ENCODE data around the gene CACNA1H. TPM values are rescaled to one million over a fixed set of nuclear protein-coding genes. Genes with fewer than 3 reads are reported as not detected.
"Not testable (repeated sequence)": the region's sequence is repeated elsewhere in the genome, so short reads cannot be mapped to it uniquely, and the experiment has no call there.

Gene CACNA1H
- total RNA-seq, 1 donor from 2014 or later, result 0.09 TPM

DNA sequence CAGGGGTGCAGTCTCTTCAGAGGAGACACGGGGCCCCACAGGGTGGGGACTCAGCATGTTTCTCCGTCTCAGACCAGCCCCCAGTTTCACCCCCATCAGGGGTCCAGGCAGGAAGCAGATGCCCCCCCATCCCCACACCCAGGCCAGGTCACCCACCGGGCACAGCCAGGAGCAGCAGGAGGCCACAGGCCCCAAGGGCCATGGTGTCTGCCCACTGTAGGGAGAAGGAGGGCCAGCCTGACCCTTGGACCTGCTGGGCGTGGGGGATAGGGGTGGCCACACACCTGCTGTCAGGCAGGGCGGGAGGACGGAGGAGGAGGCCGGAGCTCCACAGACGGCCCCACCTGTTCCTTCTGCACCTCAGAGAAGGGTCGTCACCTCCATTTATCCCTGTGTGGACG lies 72.1 kb downstream of the CACNA1H start, which contains the start of gene TPSG1:
TPSG1 (minus strand) TSS at position 218 of the 401 bp plus-strand sequence; CDS start at position 202, 16 bp downstream.
- Mint-ChIP-seq H3K36me3 (ENCODE audit: low read depth) (no peaks in the 10 kb centered on the region), H3K4me3 (ENCODE audit: low read depth) (no peak within 1 kb of the TSS), H3K9me3 (no peaks in the 10 kb centered on the region), H3K27ac (no peak within 1 kb of the TSS), H3K27me3 (ENCODE audit: low read depth) (no peaks in the 10 kb centered on the region), H3K4me1 (ENCODE audit: low read depth) (no peaks in the 10 kb centered on the region)
- intact Hi-C loops (cut with micrococcal nuclease), result no loop called here
- no peak for DNase-seq (ENCODE audit: low spot score)

DNA sequence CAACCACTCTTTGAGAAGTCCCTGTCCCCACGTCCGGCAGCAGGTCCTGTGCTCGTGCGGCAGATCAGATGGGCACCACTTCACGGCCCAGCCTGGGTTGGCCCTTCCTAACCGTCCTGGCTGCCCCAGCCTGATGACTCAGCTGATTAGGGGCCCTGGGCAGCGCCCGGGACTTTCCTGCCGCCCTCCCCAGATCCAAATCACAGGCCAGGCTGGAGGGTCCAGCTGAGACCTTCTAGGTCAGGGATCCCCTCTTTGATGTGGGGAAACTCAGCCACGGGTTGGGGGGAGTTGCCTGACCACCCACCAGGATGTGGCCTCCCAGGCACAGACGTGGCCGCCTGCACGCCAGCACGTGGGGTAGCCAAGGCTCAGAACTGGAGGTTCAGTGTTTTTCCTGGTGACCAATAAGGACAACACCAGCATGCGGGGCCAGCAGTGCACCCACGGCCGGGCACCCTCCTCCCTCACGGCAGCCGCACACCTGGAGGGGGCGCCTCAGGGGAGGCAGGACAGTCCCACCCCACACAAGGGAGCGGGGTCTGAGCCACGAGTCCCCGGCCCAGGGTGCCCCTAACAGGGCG lies 72.9 kb downstream of the CACNA1H start:
- DNase-seq (ENCODE audit: low spot score); H3K4me3 Mint-ChIP-seq (ENCODE audit: low read depth); H3K9me3 Mint-ChIP-seq; H3K27me3 Mint-ChIP-seq (ENCODE audit: low read depth); H3K36me3 Mint-ChIP-seq (ENCODE audit: low read depth); intact Hi-C loops (cut with micrococcal nuclease); H3K27ac Mint-ChIP-seq; H3K4me1 Mint-ChIP-seq (ENCODE audit: low read depth): not testable (repeated sequence)

DNA sequence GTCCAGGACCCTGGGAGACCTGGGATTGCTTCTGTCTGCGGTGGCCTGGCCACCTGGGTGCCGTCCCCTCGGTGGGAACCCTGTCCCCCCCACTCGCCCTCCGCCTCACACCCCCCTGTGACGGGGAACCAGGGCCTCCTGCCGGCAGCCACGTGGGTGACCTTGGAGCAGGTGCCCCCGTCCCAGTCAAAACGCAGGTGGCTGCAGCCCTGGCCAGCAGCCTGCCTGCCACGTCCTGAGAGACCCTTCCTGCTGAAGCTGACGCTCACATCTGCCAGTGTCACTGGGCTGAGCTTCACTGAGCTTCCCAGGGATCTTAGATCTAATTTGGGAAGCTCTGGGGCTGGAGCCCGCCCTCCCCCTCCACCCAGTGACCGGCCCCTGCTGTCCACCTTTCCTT lies 73.8 kb downstream of the CACNA1H start:
- H3K4me1 Mint-ChIP-seq (ENCODE audit: low read depth); DNase-seq (ENCODE audit: low spot score); H3K36me3 Mint-ChIP-seq (ENCODE audit: low read depth); H3K9me3 Mint-ChIP-seq; intact Hi-C loops (cut with micrococcal nuclease); H3K27ac Mint-ChIP-seq; H3K27me3 Mint-ChIP-seq (ENCODE audit: low read depth); H3K4me3 Mint-ChIP-seq (ENCODE audit: low read depth): not testable (repeated sequence)

DNA sequence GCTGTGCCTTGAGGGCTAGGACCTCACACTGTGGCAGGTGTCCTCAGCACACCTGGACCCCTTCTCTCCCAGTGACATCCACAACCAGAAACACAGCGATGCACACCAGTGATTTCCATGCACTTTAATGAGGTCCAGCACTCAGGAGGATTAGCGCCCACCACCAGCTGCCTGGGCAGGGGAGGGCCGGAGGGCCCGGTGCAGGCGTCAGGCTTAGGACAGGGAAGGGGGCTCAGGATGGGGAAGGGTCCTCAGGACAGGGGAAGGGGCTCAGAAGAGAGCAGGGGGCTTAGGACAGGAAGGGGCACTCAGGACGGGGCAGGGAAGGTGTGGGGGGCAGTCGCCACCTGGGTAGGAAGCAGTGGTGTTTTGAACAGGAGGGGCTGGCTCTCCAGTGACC lies 75.3 kb downstream of the CACNA1H start:
- H3K27ac Mint-ChIP-seq; H3K4me1 Mint-ChIP-seq (ENCODE audit: low read depth); DNase-seq (ENCODE audit: low spot score); H3K36me3 Mint-ChIP-seq (ENCODE audit: low read depth); H3K4me3 Mint-ChIP-seq (ENCODE audit: low read depth); intact Hi-C loops (cut with micrococcal nuclease); H3K27me3 Mint-ChIP-seq (ENCODE audit: low read depth); H3K9me3 Mint-ChIP-seq: not testable (repeated sequence)

DNA sequence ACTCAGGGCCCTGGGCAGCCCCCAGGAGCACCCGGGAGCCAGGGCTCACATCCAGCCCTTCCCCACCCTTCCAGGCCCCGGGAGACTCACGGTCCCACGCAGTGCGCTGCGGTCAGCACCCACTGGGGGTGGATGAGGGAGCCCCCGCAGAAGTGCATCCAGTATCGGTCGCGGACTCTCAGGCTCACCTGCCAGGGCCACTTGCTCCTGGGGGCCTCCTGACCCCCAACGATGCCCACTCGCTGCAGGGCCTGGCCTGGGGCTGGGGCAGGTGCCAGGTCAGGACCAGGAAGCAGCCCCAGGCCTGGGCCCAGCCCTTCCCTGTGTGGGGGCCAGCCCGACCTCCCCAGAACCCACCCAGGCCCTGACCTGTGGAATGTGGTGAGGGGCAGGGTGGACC lies 76.6 kb downstream of the CACNA1H start:
- H3K36me3 Mint-ChIP-seq (ENCODE audit: low read depth); H3K4me3 Mint-ChIP-seq (ENCODE audit: low read depth); H3K9me3 Mint-ChIP-seq; intact Hi-C loops (cut with micrococcal nuclease); DNase-seq (ENCODE audit: low spot score); H3K4me1 Mint-ChIP-seq (ENCODE audit: low read depth); H3K27ac Mint-ChIP-seq; H3K27me3 Mint-ChIP-seq (ENCODE audit: low read depth): not testable (repeated sequence)

DNA sequence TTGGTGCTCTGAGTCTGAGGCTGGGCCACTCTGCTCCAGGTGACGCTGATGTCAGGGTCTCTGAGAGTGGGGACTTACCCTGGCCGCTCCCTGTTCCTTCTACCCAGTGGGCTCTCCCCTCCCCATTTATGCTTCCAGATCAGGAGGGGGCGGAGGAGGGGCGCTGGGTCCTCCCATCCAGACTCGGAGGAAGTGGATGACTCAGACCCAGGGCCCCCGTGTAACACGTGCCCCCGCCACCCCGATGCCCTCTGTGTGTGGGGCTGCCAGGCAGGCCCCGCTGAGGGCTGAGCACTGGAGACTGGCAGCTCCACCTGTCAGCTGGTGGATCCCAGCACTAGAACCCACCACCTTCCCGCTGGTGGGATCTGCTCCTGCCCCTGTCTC lies 77.2 kb downstream of the CACNA1H start, which contains the start of gene TPSB2:
TPSB2 (minus strand) TSS at position 101 of the 387 bp plus-strand sequence. CDS start 233 bp downstream, outside the sequence.
- H3K4me3 Mint-ChIP-seq (ENCODE audit: low read depth); H3K4me1 Mint-ChIP-seq (ENCODE audit: low read depth); H3K36me3 Mint-ChIP-seq (ENCODE audit: low read depth); H3K27ac Mint-ChIP-seq; H3K9me3 Mint-ChIP-seq; DNase-seq (ENCODE audit: low spot score); H3K27me3 Mint-ChIP-seq (ENCODE audit: low read depth); intact Hi-C loops (cut with micrococcal nuclease): not testable (repeated sequence)

DNA sequence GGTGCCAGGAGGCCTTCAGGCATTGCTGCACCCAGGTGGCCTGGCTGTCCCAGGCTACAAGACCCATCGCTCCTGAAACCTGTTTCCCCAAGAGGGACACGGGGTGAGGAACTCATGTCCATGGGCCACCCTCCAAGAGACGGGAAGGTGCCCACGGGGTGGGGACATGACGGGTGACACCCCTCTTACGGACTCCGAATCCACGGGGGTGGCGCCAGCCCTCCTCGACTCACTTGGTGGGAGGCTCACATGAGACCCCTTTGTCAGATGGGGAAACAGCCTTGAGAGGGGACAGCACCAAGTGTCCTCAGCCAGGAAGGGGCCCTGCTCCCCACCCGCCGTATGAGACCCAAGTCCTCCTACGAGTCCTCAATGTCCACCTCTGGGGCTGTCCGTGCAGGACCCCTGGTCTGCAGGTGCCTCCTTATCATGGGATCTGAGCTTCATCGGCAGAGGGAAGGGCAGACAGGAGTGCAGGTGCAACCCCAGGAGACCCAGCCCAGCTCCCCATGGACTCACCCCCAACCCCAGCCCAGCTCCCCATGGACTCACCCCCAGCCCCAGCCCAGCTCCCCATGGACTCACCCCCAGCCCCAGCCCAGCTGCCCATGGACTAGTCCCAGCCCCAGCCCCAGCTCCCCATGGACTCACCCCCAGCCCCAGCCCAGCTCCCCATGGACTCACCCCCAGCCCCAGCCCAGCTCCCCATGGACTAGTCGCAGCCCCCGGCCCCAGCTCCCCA lies 77.7 kb downstream of the CACNA1H start:
- intact Hi-C loops (cut with micrococcal nuclease); H3K27ac Mint-ChIP-seq; H3K4me3 Mint-ChIP-seq (ENCODE audit: low read depth); DNase-seq (ENCODE audit: low spot score); H3K36me3 Mint-ChIP-seq (ENCODE audit: low read depth); H3K9me3 Mint-ChIP-seq; H3K4me1 Mint-ChIP-seq (ENCODE audit: low read depth); H3K27me3 Mint-ChIP-seq (ENCODE audit: low read depth): not testable (repeated sequence)

DNA sequence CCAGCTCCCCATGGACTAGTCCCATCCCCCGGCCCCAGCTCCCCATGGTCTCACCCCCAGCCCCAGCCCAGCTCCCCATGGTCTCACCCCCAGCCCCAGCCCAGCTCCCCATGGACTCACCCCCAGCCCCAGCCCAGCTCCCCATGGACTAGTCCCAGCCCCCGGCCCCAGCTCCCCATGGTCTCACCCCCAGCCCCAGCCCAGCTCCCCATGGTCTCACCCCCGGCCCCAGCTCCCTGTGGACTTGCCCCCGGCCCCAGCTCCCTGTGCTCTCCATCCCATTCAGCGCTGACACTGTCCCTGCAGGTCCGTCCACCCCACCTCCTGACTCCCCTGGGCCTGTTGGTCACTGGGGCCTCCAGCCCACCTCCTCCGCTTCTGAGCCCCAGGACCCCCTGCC lies 78.4 kb downstream of the CACNA1H start:
- intact Hi-C loops (cut with micrococcal nuclease); H3K4me1 Mint-ChIP-seq (ENCODE audit: low read depth); H3K27ac Mint-ChIP-seq; H3K4me3 Mint-ChIP-seq (ENCODE audit: low read depth); H3K36me3 Mint-ChIP-seq (ENCODE audit: low read depth); H3K27me3 Mint-ChIP-seq (ENCODE audit: low read depth); H3K9me3 Mint-ChIP-seq; DNase-seq (ENCODE audit: low spot score): not testable (repeated sequence)

DNA sequence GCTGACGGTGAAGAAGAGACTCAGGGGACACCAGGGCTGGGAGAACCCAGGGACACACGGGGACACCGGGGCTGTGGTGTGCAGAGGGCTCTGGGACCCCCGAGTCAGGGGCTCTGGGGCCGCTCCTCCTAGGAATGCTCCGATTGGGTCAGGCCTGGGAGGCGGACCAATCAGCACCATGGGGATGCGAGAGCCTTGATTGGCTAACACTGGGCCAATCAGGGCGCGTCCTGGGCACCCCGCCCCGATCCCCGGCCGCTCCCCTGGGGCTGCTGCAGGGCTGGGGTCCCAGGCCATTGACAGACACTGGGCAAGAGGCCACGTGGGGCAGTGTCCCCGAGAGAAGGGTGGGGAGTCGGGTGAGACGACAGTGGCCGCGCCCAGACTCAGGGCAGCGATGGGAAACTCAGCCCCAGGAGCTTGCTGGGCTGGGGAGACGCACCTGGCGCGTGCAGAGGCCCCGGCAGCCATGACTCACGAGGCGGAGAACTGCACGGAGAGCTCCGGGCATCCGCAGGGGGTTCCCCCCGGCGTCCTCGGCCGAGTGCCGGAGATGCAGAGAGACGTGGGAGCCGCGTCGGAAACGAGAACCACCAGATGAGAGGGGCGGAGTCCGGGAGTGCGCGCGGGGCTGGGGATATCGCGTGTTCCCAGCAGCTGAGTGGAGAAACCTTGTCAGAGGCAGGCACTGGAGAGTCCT lies 79.3 kb downstream of the CACNA1H start:
- H3K4me1 Mint-ChIP-seq (ENCODE audit: low read depth); H3K27ac Mint-ChIP-seq; intact Hi-C loops (cut with micrococcal nuclease); H3K9me3 Mint-ChIP-seq; H3K4me3 Mint-ChIP-seq (ENCODE audit: low read depth); DNase-seq (ENCODE audit: low spot score); H3K27me3 Mint-ChIP-seq (ENCODE audit: low read depth); H3K36me3 Mint-ChIP-seq (ENCODE audit: low read depth): not testable (repeated sequence)

DNA sequence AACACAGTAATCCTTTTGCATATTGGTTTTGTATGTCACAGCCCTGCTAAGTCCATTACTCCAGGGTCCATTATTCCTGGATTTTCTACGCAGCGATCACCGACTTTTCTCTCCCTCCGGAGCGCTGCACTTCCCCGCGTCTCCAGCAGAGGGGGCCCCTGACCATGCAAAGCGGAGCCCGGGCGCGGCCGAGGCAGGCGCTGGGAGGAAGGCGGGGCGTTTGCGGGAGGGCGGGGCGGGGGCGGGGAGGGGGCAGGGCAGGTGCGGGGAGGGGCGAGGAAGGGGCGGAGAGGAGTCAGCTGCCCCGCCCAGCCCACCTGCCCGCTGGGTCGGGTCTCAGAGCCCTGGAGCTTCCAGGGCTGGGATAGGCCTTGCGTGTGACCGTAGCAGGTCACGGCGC lies 83.8 kb downstream of the CACNA1H start:
- intact Hi-C loops (cut with micrococcal nuclease); H3K36me3 Mint-ChIP-seq (ENCODE audit: low read depth); H3K4me3 Mint-ChIP-seq (ENCODE audit: low read depth); H3K9me3 Mint-ChIP-seq; DNase-seq (ENCODE audit: low spot score); H3K27me3 Mint-ChIP-seq (ENCODE audit: low read depth); H3K4me1 Mint-ChIP-seq (ENCODE audit: low read depth); H3K27ac Mint-ChIP-seq: not testable (repeated sequence)

DNA sequence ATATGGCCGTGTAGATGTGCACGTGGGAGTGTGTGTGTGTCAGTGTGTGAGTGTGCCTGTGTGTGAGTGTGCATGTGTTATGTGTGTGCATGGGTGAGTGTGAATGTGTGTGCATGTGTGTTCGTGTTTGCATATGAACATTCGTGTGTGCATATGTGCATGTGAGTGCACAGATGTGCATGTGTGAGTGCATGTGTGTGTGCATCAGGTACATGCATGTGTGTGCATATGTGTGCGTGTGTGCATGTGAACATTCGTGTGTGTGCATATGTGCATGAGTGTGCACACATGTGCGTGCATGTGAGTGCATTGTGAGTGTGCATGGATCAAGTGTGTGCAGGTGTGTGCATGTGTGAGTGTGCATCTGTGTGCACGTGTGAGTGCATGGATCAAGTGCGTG lies 85.1 kb downstream of the CACNA1H start:
- intact Hi-C loops (cut with micrococcal nuclease), result no loop called here
- H3K4me1 Mint-ChIP-seq (ENCODE audit: low read depth), result no peaks in the 10 kb centered on the region
- H3K9me3 Mint-ChIP-seq, result no peaks in the 10 kb centered on the region
- DNase-seq (ENCODE audit: low spot score), result no peak
- no peaks in the 10 kb centered on the region for H3K36me3 Mint-ChIP-seq (ENCODE audit: low read depth)
- no peaks in the 10 kb centered on the region for H3K27me3 Mint-ChIP-seq (ENCODE audit: low read depth)
- no peak overlapping the region for H3K27ac Mint-ChIP-seq
- no peak overlapping the region for H3K4me3 Mint-ChIP-seq (ENCODE audit: low read depth)

DNA sequence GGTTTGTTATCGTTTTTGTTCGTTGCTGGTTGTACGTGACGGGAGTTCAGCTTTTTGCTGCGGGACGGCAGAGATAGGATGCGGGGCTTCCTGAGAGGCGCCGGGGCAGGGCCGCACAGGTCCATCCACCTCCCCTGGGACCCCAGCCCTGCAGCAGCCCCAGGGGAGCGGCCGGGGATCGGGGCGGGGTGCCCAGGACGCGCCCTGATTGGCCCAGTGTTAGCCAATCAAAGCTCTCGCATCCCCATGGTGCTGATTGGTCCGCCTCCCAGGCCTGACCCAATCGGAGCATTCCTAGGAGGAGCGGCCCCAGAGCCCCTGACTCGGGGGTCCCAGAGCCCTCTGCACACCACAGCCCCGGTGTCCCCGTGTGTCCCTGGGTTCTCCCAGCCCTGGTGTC lies 86.0 kb downstream of the CACNA1H start:
- DNase-seq (ENCODE audit: low spot score); intact Hi-C loops (cut with micrococcal nuclease); H3K4me3 Mint-ChIP-seq (ENCODE audit: low read depth); H3K27ac Mint-ChIP-seq; H3K9me3 Mint-ChIP-seq; H3K36me3 Mint-ChIP-seq (ENCODE audit: low read depth); H3K27me3 Mint-ChIP-seq (ENCODE audit: low read depth); H3K4me1 Mint-ChIP-seq (ENCODE audit: low read depth): not testable (repeated sequence)

DNA sequence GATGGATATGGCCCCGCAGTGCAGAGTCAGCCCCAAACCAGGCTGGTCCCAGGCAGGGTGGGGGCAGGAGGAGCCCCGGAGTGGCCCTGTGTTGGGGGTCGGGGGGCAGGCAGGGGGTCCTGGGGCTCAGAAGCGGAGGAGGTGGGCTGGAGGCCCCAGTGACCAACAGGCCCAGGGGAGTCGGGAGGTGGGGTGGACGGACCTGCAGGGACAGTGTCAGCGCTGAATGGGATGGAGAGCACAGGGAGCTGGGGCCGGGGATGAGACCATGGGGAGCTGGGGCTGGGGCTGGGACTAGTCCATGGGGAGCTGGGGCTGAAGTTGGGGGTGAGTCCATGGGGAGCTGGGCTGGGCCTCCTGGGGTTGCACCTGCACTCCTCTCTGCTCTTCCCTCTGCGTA lies 86.7 kb downstream of the CACNA1H start:
- H3K27me3 Mint-ChIP-seq (ENCODE audit: low read depth); intact Hi-C loops (cut with micrococcal nuclease); DNase-seq (ENCODE audit: low spot score); H3K9me3 Mint-ChIP-seq; H3K27ac Mint-ChIP-seq; H3K36me3 Mint-ChIP-seq (ENCODE audit: low read depth); H3K4me3 Mint-ChIP-seq (ENCODE audit: low read depth); H3K4me1 Mint-ChIP-seq (ENCODE audit: low read depth): not testable (repeated sequence)
